ENCODE measurements around the gene SPATA33.
A peak's percentile ranks its signal among the peaks of the same experiment; 100 is the strongest.
"Not testable (repeated sequence)": the region's sequence is repeated elsewhere in the genome, so short reads cannot be mapped to it uniquely, and the experiment has no call there.

GRCh38 chr16:89667000-89667399 lies 9.4 kb downstream of the SPATA33 start:
- TF ChIP-seq, protein P1, sequence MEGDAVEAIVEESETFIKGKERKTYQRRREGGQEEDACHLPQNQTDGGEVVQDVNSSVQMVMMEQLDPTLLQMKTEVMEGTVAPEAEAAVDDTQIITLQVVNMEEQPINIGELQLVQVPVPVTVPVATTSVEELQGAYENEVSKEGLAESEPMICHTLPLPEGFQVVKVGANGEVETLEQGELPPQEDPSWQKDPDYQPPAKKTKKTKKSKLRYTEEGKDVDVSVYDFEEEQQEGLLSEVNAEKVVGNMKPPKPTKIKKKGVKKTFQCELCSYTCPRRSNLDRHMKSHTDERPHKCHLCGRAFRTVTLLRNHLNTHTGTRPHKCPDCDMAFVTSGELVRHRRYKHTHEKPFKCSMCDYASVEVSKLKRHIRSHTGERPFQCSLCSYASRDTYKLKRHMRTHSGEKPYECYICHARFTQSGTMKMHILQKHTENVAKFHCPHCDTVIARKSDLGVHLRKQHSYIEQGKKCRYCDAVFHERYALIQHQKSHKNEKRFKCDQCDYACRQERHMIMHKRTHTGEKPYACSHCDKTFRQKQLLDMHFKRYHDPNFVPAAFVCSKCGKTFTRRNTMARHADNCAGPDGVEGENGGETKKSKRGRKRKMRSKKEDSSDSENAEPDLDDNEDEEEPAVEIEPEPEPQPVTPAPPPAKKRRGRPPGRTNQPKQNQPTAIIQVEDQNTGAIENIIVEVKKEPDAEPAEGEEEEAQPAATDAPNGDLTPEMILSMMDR (IDR thresholded peaks at IDR 0.05; ENCODE audit: borderline replicate concordance, extremely low read depth, low read length, poor library complexity, severe bottlenecking): peak; percentile 38
- not testable (repeated sequence) for TF ChIP-seq EZH2 (IDR thresholded peaks at IDR 0.05; ENCODE audit: borderline replicate concordance, low read depth, low read length, severe bottlenecking)

All from DND-41 (cell line).